Stimulated activated CD8-positive, alpha-beta memory T cell treated with anti-CD3 and anti-CD28 coated beads, Interleukin-7, amount 100 ng/mL, for 48 hours (primary cell): ENCODE data around the gene KIRREL3.
"Not testable (repeated sequence)": the region's sequence is repeated elsewhere in the genome, so short reads cannot be mapped to it uniquely, and the experiment has no call there.

ENCODE experiments used
- DNase-seq, 2 donors: peaks; one replicate each; pipeline ENCODE4 v3.0.0-alpha.2; 2020; ENCODE audit warnings: low read depth in 1 of 2; ENCODE audit errors: extremely low read depth in 1 of 2

Gene KIRREL3

DNA sequence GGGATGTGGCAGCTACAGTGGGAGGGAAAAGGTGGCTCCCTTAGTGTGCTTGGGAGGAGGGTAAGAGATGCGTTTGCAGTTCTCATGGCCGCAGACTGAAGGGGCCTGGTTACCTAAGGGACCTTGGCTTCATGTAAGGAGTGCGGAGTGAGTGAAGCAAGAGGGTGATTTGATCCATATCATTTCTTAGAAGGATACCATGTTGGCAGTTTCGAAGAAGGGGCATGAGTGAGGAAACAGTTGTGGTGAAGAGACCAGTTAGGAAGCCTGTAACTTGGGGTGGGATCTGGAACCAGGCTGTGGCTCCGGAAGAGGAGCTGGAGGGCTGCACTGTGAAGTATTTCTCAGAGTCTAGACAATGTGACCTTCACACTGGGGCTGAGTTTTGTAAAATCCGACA lies 600.1 kb downstream of the KIRREL3 start:
- DNase-seq, result no peak

DNA sequence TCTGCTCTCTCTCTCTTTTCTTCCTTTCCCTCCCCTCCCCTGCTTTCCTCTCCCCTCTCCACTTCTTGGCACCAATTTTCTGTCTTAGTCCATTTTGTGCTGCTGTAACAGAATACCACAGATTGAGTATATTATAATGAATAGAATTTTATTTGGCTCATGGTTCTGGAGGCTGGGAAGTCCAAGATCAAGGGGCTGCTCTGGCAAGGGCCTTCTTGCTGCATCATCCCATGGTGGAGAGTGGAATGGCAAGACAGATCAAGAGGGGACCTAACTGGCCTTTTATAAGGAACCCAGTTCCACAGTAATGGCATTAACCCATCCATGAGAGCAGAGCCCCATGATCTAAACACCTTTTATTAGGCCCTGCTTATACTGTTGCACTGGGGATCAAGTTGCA lies 600.6 kb downstream of the KIRREL3 start:
- no peak for DNase-seq

DNA sequence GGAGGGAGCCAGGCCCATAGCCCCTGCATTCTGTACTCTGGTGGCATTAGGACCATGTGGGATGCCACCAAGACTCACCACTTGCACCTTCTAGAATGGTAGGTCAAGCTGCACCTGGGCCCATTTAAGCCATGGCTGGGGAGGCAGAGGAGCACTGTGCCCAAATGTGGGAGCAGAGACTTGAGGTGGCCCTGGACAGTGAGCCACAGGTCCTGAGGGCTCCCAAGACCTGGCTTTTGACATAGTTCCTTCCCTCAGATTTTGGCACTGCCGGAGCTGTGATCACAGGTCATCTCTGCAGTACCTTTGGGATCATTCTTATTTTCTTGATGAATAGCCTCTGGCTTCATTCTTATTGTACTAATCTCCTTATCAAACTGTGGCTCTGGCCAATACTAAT lies 601.8 kb downstream of the KIRREL3 start:
- no peak for DNase-seq

GRCh38 chr11:126398296-126398695 lies 602.3 kb downstream of the KIRREL3 start:
- no peak for DNase-seq

- no peak for DNase-seq
Observed at GRCh38 chr11:126396965-126397364, 603.6 kb downstream of the KIRREL3 start.

- not testable (repeated sequence) for DNase-seq
Observed at GRCh38 chr11:126396266-126396665, 604.3 kb downstream of the KIRREL3 start.

DNA sequence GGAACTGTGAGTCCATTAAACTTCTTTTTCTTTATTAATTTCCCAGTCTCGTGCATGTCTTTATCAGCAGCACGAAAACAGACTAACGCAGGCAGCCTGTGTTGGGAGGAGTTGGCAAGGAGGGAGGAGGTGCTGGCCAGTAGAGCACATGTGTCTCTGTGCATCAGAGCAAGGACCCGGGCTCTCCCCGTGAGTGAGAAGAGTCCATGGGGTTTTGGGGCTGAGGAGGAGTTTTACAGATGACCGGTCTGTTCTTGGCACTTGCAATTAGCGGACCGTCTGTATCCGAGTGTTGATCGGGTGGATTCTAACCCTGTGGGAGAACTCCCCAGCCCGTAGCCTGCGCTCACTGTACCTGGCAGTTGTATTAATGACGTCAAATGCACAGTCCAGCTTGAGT lies 604.8 kb downstream of the KIRREL3 start:
- not testable (repeated sequence) for DNase-seq

- DNase-seq, result not testable (repeated sequence)
Observed at GRCh38 chr11:126394634-126395072, 605.9 kb downstream of the KIRREL3 start.

DNA sequence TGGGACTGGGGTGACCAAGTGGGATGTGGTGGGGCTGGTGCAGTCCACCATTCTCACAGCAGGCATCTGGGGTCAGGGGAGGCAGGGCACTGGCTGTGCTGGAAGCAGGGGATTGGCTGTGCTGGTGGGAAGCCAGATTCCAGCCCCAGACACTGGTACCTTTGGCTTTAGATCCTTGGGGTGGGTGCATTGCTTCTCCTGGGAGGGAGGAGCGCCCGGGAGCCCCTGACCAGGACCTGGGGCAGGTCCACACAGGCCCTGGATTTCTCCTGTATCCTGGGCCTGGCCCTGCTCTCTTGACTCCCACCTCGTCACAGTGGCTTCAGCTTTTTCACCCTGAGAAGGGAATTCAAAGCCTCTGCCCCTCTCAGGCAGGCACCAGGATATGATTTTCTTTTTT lies 606.5 kb downstream of the KIRREL3 start:
- no peak for DNase-seq

- no peak for DNase-seq
Observed at GRCh38 chr11:126393143-126393542, 607.4 kb downstream of the KIRREL3 start.

GRCh38 chr11:126392633-126393013 lies 607.9 kb downstream of the KIRREL3 start:
- no peak for DNase-seq

DNA sequence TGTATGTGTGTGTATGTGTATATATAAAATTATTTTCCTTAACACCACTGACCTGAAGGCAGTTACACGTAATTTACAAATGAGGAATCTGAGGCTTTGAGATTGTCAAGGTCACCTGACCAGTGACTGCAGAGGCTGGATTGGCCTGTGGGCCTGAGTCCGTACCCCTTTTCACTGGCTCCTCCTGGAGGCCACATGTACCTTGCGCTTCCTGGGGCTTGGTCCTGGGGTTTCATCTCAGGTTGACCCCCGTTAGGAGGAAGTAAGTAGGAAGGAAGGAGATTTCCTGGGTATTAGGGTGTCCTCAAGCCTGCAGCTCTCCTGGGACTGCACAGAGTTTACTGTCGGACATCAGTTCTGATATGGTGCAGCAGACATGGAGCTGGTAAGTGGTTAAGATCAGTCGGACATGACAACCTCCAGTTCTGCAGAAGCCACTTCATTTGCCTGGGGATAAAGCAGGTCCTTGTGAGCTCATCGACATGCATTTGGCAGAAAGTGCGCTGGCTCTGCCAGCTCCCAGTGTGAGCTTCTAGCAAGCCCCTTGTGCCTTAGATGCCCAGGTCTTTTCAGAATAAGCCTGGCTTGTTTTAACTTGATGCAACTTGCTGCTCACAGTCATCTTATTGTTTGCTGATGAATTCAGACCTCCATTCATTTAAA lies 608.5 kb downstream of the KIRREL3 start:
- DNase-seq, result no peak

GRCh38 chr11:126391286-126391954 lies 609.1 kb downstream of the KIRREL3 start:
- no peak for DNase-seq

GRCh38 chr11:126390272-126390867 lies 610.2 kb downstream of the KIRREL3 start:
- no peak for DNase-seq

- DNase-seq, result no peak
Observed at GRCh38 chr11:126387857-126388256, 612.7 kb downstream of the KIRREL3 start.

DNA sequence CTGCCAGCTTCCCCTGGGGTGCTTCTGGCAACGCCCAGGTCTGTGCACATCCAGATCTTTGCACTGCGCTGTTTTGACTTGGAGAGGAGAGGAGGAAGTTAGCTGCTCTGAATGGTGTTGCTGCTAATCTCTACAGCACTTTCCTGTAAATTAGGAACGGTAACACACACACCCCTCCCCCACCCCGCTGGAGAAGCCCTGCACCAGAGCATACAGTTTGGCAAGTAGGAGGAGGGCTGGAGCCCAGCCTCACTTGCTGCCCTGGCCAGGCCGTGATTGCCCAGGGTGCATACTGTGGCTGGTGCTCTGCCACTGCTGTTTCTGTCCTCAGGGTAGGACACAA lies 613.9 kb downstream of the KIRREL3 start:
- DNase-seq, result not testable (repeated sequence)

GRCh38 chr11:126385991-126386728 lies 614.4 kb downstream of the KIRREL3 start:
- no peak for DNase-seq

GRCh38 chr11:126384449-126385070 lies 616.0 kb downstream of the KIRREL3 start:
- no peak for DNase-seq

- DNase-seq, result no peak
Observed at GRCh38 chr11:126383339-126384335, 616.9 kb downstream of the KIRREL3 start.

GRCh38 chr11:126382641-126383040 lies 617.9 kb downstream of the KIRREL3 start:
- DNase-seq, result not testable (repeated sequence)
